CD4-positive, alpha-beta memory T cell (primary cell): ENCODE measurements around the gene CSNK2A2. TPM values are rescaled to one million over a fixed set of nuclear protein-coding genes. Genes with fewer than 3 reads are reported as not detected.

Experiments used
- CTCF ChIA-PET: fragments of 350-600 bp; sonication (Branson Sonifier 250); formaldehyde crosslinking; loops from one replicate; lab custom pipeline; 2021; ENCODE audit warnings: inconsistent platforms; ENCODE audit not compliant: partially characterized antibody; lab: Charles Lee
- POLR2A ChIA-PET: fragments of 350-600 bp; sonication (Branson Sonifier 250); formaldehyde crosslinking; loops from one replicate; lab custom pipeline; 2021; ENCODE audit not compliant: partially characterized antibody; lab: Charles Lee
- DNase-seq, 5 donors: peaks; one replicate each; pipeline versions ENCODE4 v3.0.0 to v3.0.0-alpha.2; 2020 to 2022; ENCODE audit warnings: mixed read lengths in 1 of 5
- H3K27ac ChIP-seq: one replicate; pipeline ENCODE4 v1.7.0; 2013; ENCODE audit warnings: low read depth, low read length
- H3K27me3 ChIP-seq: 2 replicates; pipeline ENCODE4 v1.7.0; 2013; ENCODE audit warnings: mild to moderate bottlenecking, low read length, moderate library complexity; ENCODE audit not compliant: insufficient read depth
- H3K36me3 ChIP-seq: 2 replicates; pipeline ENCODE4 v1.7.0; 2013; ENCODE audit warnings: mild to moderate bottlenecking, low read length, moderate library complexity; ENCODE audit not compliant: insufficient read depth
- H3K4me1 ChIP-seq: 2 replicates; pipeline ENCODE4 v1.7.0; 2013; ENCODE audit warnings: mild to moderate bottlenecking, low read length, moderate library complexity; ENCODE audit not compliant: insufficient read depth
- H3K4me3 ChIP-seq, 2 donors: one replicate each; pipeline ENCODE4 v1.7.0; 2013; ENCODE audit warnings: low read length in 2 of 2, mild to moderate bottlenecking in 1 of 2
- H3K9me3 ChIP-seq, 2 donors: one replicate each; pipeline ENCODE4 v1.7.0; 2013; ENCODE audit warnings: low read length in 2 of 2, control low read depth in 1 of 2; ENCODE audit not compliant: control insufficient read depth in 1 of 2
- H3K27ac Mint-ChIP-seq, 7 donors: one replicate each; pipeline ENCODE4 v1.8.0; 2020 to 2021; ENCODE audit warnings: mixed read lengths in 7 of 7, mild to moderate bottlenecking in 6 of 7, inconsistent platforms in 3 of 7, moderate library complexity in 3 of 7
- H3K27me3 Mint-ChIP-seq, 2 donors: one replicate each; pipeline ENCODE4 v1.8.0; 2020 to 2021; ENCODE audit warnings: mixed read lengths in 2 of 2
- H3K36me3 Mint-ChIP-seq, 2 donors: one replicate each; pipeline ENCODE4 v1.8.0; 2020 to 2021; ENCODE audit warnings: mixed read lengths in 2 of 2, inconsistent platforms in 1 of 2, mild to moderate bottlenecking in 1 of 2
- H3K4me1 Mint-ChIP-seq, 4 donors: one replicate each; pipeline ENCODE4 v1.8.0; 2020 to 2021; ENCODE audit warnings: mixed read lengths in 4 of 4, mild to moderate bottlenecking in 1 of 4
- H3K4me3 Mint-ChIP-seq, 8 donors: one replicate each; pipeline ENCODE4 v1.8.0; 2020 to 2021; ENCODE audit warnings: mixed read lengths in 8 of 8, mild to moderate bottlenecking in 7 of 8, moderate library complexity in 6 of 8, inconsistent platforms in 3 of 8
- H3K9me3 Mint-ChIP-seq, 8 donors: one replicate each; pipeline ENCODE4 v1.8.0; 2020 to 2021; ENCODE audit warnings: mixed read lengths in 8 of 8, mild to moderate bottlenecking in 5 of 8, inconsistent platforms in 3 of 8, moderate library complexity in 1 of 8
- intact Hi-C: fragments of 100-400 bp; cut with micrococcal nuclease; formaldehyde crosslinking; loops from one replicate; pipeline ENCODE4 v1.15.1; 2023
- polyA plus RNA-seq, 2 donors: library from polyadenylated mRNA; unstranded; fragments of 300-500 nt; fragmentation: Illumina TruSeq; gene quantifications; one replicate each; pipeline ENCODE4 v1.2.3, GENCODE V29; 2021
- total RNA-seq, 2 experiments: library from RNA; stranded (reverse); gene quantifications; one replicate each; pipeline ENCODE4 v1.2.3, GENCODE V29; 2021

CSNK2A2 gene
- total RNA-seq (10 to 100 TPM; 63.5 to 63.6 TPM), polyA plus RNA-seq (10 to 100 TPM in 1 of 2 donors, 1 to 10 TPM in 1; 9.7 to 14.8 TPM)

GRCh38 chr16:58198022-58198683 lies at the start of gene CSNK2A2:
Gene CSNK2A2 (minus strand): TSS chr16:58198106. CDS start chr16:58197736, 370 bp downstream.
- Histone ChIP-seq H3K4me3 (peak within 1 kb of the TSS; percentile 40 to 64), H3K36me3 (peaks cover 17% of the 10 kb centered on the region), H3K27ac (peak within 1 kb of the TSS; percentile 30), H3K9me3 (no peaks in the 10 kb centered on the region), H3K27me3 (no peaks in the 10 kb centered on the region), H3K4me1 (peaks cover 43% of the 10 kb centered on the region)
- Mint-ChIP-seq H3K9me3 (no peaks in the 10 kb centered on the region), H3K36me3 (peaks cover 10 to 45% of the 10 kb centered on the region in 2 donors), H3K27me3 (peaks cover 6 to 11% of the 10 kb centered on the region in 2 donors), H3K4me1 (peaks cover 28 to 49% (median 39%) of the 10 kb centered on the region in 4 donors), H3K27ac (peak within 1 kb of the TSS; percentile 79 to 88 (median 87)), H3K4me3 (peak within 1 kb of the TSS; percentile 82 to 93 (median 88))
- CTCF ChIA-PET = interaction anchor here (0.6 to 1.0 kb wide), 2 partner anchors 53 to 195 kb away, joined by 3 to 4 read pairs; no protein-coding TSS in a partner anchor
- POLR2A ChIA-PET = no interaction called here
- DNase-seq = peak; percentile 59 to 67 (median 64)
- intact Hi-C loops = loop anchor here (1.0 to 5.0 kb wide), 5 partner anchors 38 to 461 kb away; partner anchors contain the start of genes CFAP20 and KATNB1

GRCh38 chr16:58243528-58244004 lies 45.7 kb upstream of the CSNK2A2 start:
- Histone ChIP-seq H3K4me3 (no peak overlapping the region), H3K9me3 (no peaks in the 10 kb centered on the region), H3K4me1 (no peaks in the 10 kb centered on the region), H3K27ac (no peak overlapping the region), H3K27me3 (no peaks in the 10 kb centered on the region), H3K36me3 (no peaks in the 10 kb centered on the region)
- intact Hi-C loops = no loop called here
- ChIA-PET POLR2A (no interaction called here), CTCF (no interaction called here)
- no peak overlapping the region for H3K4me3 Mint-ChIP-seq
- H3K27ac Mint-ChIP-seq = no peak overlapping the region
- no peaks in the 10 kb centered on the region for H3K36me3 Mint-ChIP-seq
- H3K9me3 Mint-ChIP-seq = peaks cover 0 to 4% (median 0%) of the 10 kb centered on the region in 8 donors
- DNase-seq = no peak
- H3K27me3 Mint-ChIP-seq = peaks cover 25% of the 10 kb centered on the region in 2 donors
- H3K4me1 Mint-ChIP-seq = no peaks in the 10 kb centered on the region

- H3K27me3 Mint-ChIP-seq = peaks cover 16 to 23% of the 10 kb centered on the region in 2 donors
- no peak overlapping the region for H3K4me3 ChIP-seq
These were observed 38.9 kb upstream of the CSNK2A2 start for GRCh38 chr16:58236831-58237230.

GRCh38 chr16:58236231-58236690 lies 38.4 kb upstream of the CSNK2A2 start:
- Histone ChIP-seq H3K4me3 (peak overlapping the region; percentile 43 to 64), H3K36me3 (no peaks in the 10 kb centered on the region), H3K4me1 (peaks cover 10% of the 10 kb centered on the region), H3K27ac (no peak overlapping the region), H3K27me3 (no peaks in the 10 kb centered on the region), H3K9me3 (no peaks in the 10 kb centered on the region)
- H3K27me3 Mint-ChIP-seq = peaks cover 12 to 17% of the 10 kb centered on the region in 2 donors
- intact Hi-C loops = loop anchor here (1.0 kb wide), 1 partner anchor 38 kb away; the partner anchor contains the start of gene CSNK2A2
- peak overlapping the region in 2 of 7 donors; percentile 23 to 67 for H3K27ac Mint-ChIP-seq
- DNase-seq = peak; percentile 42 to 52 (median 48)
- no peaks in the 10 kb centered on the region for H3K36me3 Mint-ChIP-seq
- POLR2A ChIA-PET = no interaction called here
- peaks cover 0 to under 1% (median 0%) of the 10 kb centered on the region in 8 donors for H3K9me3 Mint-ChIP-seq
- H3K4me3 Mint-ChIP-seq = peak overlapping the region; percentile 84 to 93 (median 88)
- CTCF ChIA-PET = no interaction called here
- H3K4me1 Mint-ChIP-seq = peaks cover 3 to 13% (median 11%) of the 10 kb centered on the region in 4 donors

More at GRCh38 chr16:58236831-58237230, 38.9 kb upstream of the CSNK2A2 start:
- Histone ChIP-seq H3K27ac (no peak overlapping the region), H3K36me3 (no peaks in the 10 kb centered on the region), H3K4me1 (peaks cover 10% of the 10 kb centered on the region), H3K9me3 (no peaks in the 10 kb centered on the region), H3K27me3 (no peaks in the 10 kb centered on the region)
- ChIA-PET CTCF (no interaction called here), POLR2A (no interaction called here)
- no peak for DNase-seq
- peaks cover 3 to 13% (median 11%) of the 10 kb centered on the region in 4 donors for H3K4me1 Mint-ChIP-seq
- H3K27ac Mint-ChIP-seq = peak overlapping the region in 2 of 7 donors; percentile 18 to 20
- H3K4me3 Mint-ChIP-seq = peak overlapping the region in 6 of 8 donors; percentile 11 to 89 (median 84)
- H3K36me3 Mint-ChIP-seq = no peaks in the 10 kb centered on the region
- intact Hi-C loops = loop anchor here (1.0 kb wide), 1 partner anchor 39 kb away; the partner anchor contains the start of gene CSNK2A2
- peaks cover 0 to 4% (median 0%) of the 10 kb centered on the region in 8 donors for H3K9me3 Mint-ChIP-seq

- CTCF ChIA-PET = no interaction called here
- no peak for DNase-seq
- intact Hi-C loops = loop anchor here (1.0 kb wide), 1 partner anchor 37 kb away; the partner anchor contains the start of gene CSNK2A2
- Histone ChIP-seq H3K36me3 (no peaks in the 10 kb centered on the region), H3K4me1 (peaks cover 10% of the 10 kb centered on the region), H3K9me3 (no peaks in the 10 kb centered on the region), H3K4me3 (peak overlapping the region in 1 of 2 donors; percentile 64), H3K27me3 (no peaks in the 10 kb centered on the region), H3K27ac (no peak overlapping the region)
- Mint-ChIP-seq H3K27me3 (peaks cover 14 to 17% of the 10 kb centered on the region in 2 donors), H3K27ac (no peak overlapping the region), H3K36me3 (no peaks in the 10 kb centered on the region), H3K4me1 (peaks cover 3 to 13% (median 11%) of the 10 kb centered on the region in 4 donors), H3K4me3 (peak overlapping the region in 7 of 8 donors; percentile 84 to 93 (median 89)), H3K9me3 (no peaks in the 10 kb centered on the region)
- POLR2A ChIA-PET = no interaction called here
These were observed 37.8 kb upstream of the CSNK2A2 start for GRCh38 chr16:58235663-58236062.

GRCh38 chr16:58234831-58235595 lies 37.1 kb upstream of the CSNK2A2 start:
- Histone ChIP-seq H3K4me1 (peaks cover 10% of the 10 kb centered on the region), H3K36me3 (no peaks in the 10 kb centered on the region), H3K4me3 (no peak overlapping the region), H3K27me3 (no peaks in the 10 kb centered on the region), H3K27ac (no peak overlapping the region), H3K9me3 (no peaks in the 10 kb centered on the region)
- H3K4me1 Mint-ChIP-seq = peaks cover 3 to 13% (median 11%) of the 10 kb centered on the region in 4 donors
- H3K4me3 Mint-ChIP-seq = peak overlapping the region in 2 of 8 donors; percentile 1 to 14
- H3K36me3 Mint-ChIP-seq = no peaks in the 10 kb centered on the region
- ChIA-PET CTCF (no interaction called here), POLR2A (no interaction called here)
- peaks cover 14 to 17% of the 10 kb centered on the region in 2 donors for H3K27me3 Mint-ChIP-seq
- DNase-seq = no peak
- no peak overlapping the region for H3K27ac Mint-ChIP-seq
- H3K9me3 Mint-ChIP-seq = no peaks in the 10 kb centered on the region
- intact Hi-C loops = no loop called here
